Calu3 (cell line): ENCODE results near the gene UBB. TPM values are rescaled to one million over a fixed set of nuclear protein-coding genes. Genes with fewer than 3 reads are reported as not detected.
A peak's percentile ranks its signal among the peaks of the same experiment; 100 is the strongest.

Experiments used
- BruUV-seq: library from RNA; stranded (reverse); fragments of 400-500 nt; replicated peaks from 2 replicates; lab custom pipeline; 2021; lab: Mats Ljungman, UMichigan
- CTCF ChIA-PET: fragments of 300-600 bp; sonication (Branson Sonifier 250); formaldehyde crosslinking; loops from one replicate; lab custom pipeline; 2022; ENCODE audit warnings: antibody characterized with exemption; lab: Charles Lee
- DNase-seq: peaks from one replicate; pipeline ENCODE4 v3.0.0; 2022
- H3K27ac Mint-ChIP-seq: one replicate; pipeline ENCODE4 v1.8.0; 2022; ENCODE audit warnings: mixed read lengths; ENCODE audit not compliant: unreplicated experiment
- H3K27me3 Mint-ChIP-seq: one replicate; pipeline ENCODE4 v1.8.0; 2022; ENCODE audit warnings: mixed read lengths; ENCODE audit not compliant: unreplicated experiment
- H3K36me3 Mint-ChIP-seq: one replicate; pipeline ENCODE4 v1.8.0; 2022; ENCODE audit warnings: mild to moderate bottlenecking, moderate library complexity, mixed read lengths; ENCODE audit not compliant: insufficient read depth, unreplicated experiment
- H3K4me1 Mint-ChIP-seq: one replicate; pipeline ENCODE4 v1.8.0; 2022; ENCODE audit warnings: mild to moderate bottlenecking, low read depth, mixed read lengths; ENCODE audit not compliant: unreplicated experiment
- H3K4me3 Mint-ChIP-seq: one replicate; pipeline ENCODE4 v1.8.0; 2022; ENCODE audit warnings: mild to moderate bottlenecking, low read depth, moderate library complexity, mixed read lengths; ENCODE audit not compliant: unreplicated experiment
- H3K9me3 Mint-ChIP-seq: one replicate; pipeline ENCODE4 v1.8.0; 2022; ENCODE audit warnings: low read depth, mixed read lengths; ENCODE audit not compliant: unreplicated experiment
- intact Hi-C: fragments of 100-400 bp; cut with micrococcal nuclease; formaldehyde crosslinking; loops from one replicate; pipeline ENCODE4 v1.10.0; 2022; ENCODE audit not compliant: unreplicated experiment
- total RNA-seq: library from RNA; stranded (reverse); gene quantifications from 2 replicates; pipeline ENCODE4 v1.2.3, GENCODE V29; 2022
- TF ChIP-seq, protein P1 (sequence below): fragments of 200-600 bp; IDR thresholded peaks from one replicate; pipeline ENCODE4 v1.8.0; 2022; ENCODE audit warnings: antibody characterized with exemption; ENCODE audit not compliant: unreplicated experiment

UBB gene
- total RNA-seq, 1 experiment from 2014 or later: 1,004 TPM

DNA sequence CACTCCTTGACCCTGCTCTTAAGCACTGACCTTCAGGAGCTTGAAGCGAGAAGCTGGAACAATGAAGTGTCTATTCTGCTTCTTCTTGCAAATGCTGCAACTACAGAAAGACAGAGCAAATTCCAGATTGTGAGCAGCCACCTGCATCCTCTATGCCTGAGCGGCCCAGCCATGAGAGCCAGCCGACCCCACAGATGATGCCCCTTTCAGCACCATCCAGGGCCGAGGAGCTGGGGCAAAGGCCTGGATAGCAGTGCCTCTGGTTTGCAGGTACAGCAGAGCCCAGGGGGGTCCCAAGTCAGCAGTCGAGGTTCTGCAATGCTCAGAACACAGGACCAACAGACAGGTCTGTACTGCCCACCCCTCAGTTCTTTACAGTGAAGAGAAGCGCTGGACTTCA is 32.3 kb upstream of the UBB start:
- Mint-ChIP-seq H3K4me3 (no peak overlapping the region), H3K36me3 (peaks cover 20% of the 10 kb centered on the region), H3K4me1 (no peaks in the 10 kb centered on the region), H3K27me3 (no peaks in the 10 kb centered on the region), H3K27ac (no peak overlapping the region), H3K9me3 (no peaks in the 10 kb centered on the region)
- intact Hi-C loops: no loop called here
- BruUV-seq: no TSS peak
- TF ChIP-seq, protein P1, sequence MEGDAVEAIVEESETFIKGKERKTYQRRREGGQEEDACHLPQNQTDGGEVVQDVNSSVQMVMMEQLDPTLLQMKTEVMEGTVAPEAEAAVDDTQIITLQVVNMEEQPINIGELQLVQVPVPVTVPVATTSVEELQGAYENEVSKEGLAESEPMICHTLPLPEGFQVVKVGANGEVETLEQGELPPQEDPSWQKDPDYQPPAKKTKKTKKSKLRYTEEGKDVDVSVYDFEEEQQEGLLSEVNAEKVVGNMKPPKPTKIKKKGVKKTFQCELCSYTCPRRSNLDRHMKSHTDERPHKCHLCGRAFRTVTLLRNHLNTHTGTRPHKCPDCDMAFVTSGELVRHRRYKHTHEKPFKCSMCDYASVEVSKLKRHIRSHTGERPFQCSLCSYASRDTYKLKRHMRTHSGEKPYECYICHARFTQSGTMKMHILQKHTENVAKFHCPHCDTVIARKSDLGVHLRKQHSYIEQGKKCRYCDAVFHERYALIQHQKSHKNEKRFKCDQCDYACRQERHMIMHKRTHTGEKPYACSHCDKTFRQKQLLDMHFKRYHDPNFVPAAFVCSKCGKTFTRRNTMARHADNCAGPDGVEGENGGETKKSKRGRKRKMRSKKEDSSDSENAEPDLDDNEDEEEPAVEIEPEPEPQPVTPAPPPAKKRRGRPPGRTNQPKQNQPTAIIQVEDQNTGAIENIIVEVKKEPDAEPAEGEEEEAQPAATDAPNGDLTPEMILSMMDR: no peak
- CTCF ChIA-PET: no interaction called here
- no peak for DNase-seq

DNA sequence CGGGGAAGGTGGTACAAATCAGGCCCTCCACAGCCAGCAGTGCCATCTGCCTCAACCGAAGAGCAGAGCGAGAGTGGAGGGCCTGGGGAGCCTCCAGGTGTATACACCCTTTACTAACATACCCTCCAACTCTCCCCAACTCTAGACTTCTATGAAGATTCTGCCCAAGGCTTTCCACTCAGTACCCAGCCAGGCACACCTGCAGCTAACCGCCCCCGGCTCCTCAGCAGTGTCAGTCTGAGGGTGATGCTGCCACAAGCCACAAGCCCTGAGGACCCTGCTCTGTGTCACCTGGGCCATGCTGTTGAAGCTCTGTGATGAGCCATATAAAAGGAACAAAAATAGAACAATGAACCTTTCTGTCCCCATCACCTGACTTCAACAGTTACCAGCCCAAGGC is 31.5 kb upstream of the UBB start:
- no peaks in the 10 kb centered on the region for H3K4me1 Mint-ChIP-seq
- no peak overlapping the region for H3K4me3 Mint-ChIP-seq
- DNase-seq: no peak
- no TSS peak for BruUV-seq
- TF ChIP-seq, protein P1: no peak
- no peaks in the 10 kb centered on the region for H3K9me3 Mint-ChIP-seq
- no peaks in the 10 kb centered on the region for H3K27me3 Mint-ChIP-seq
- CTCF ChIA-PET: no interaction called here
- no peak overlapping the region for H3K27ac Mint-ChIP-seq
- intact Hi-C loops: no loop called here
- H3K36me3 Mint-ChIP-seq: peaks cover 23% of the 10 kb centered on the region

DNA sequence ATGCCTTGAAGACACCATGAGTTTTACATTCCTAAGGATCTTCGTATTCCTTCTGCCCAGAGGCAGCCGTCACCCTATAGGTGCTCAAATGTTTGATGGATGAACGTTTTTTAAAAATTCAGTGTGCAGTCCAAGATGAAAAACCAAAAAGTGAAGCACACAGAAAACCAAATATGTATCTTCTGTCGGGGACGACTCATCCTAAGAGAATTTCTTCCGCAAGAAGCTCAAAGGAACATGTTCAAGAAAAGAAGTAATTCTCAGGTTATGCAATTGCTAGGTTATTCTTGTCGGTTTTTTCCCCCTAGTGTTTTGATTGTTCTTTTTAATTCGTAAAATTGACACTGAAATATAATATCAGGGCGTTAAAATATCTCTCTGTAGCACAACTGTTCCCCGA is 29.1 kb upstream of the UBB start:
- Mint-ChIP-seq H3K27ac (no peak overlapping the region), H3K4me3 (peak overlapping the region; percentile 80), H3K27me3 (no peaks in the 10 kb centered on the region), H3K4me1 (no peaks in the 10 kb centered on the region), H3K36me3 (peaks cover 23% of the 10 kb centered on the region), H3K9me3 (no peaks in the 10 kb centered on the region)
- BruUV-seq: no TSS peak
- TF ChIP-seq, protein P1: no peak
- CTCF ChIA-PET: interaction anchor here (0.9 to 2.4 kb wide), 2 partner anchors 12 to 66 kb away, joined by 3 to 11 read pairs; no protein-coding TSS in a partner anchor
- intact Hi-C loops: loop anchor here (5.0 kb wide), 1 partner anchor 65 kb away; no protein-coding TSS in a partner anchor
- DNase-seq: no peak

DNA sequence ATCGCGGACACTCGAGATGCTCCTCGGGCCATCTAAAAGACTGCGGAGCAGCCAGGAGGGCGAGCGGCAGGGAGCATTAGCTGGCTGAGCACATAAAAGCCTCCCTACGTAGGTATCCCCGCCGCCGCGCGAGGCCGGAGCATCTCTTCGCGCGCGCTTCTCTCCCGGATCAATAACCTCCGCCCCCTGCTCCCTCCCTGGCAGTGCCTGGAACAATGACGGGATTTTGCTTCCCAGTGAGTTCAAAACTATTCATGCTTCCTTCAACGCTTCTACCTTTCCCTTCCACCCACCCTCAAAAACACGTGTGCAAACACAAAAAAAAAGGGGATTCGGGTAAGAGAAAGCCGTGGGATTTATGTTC is 28.6 kb upstream of the UBB start:
- DNase-seq: peak; percentile 56
- no TSS peak for BruUV-seq
- Mint-ChIP-seq H3K9me3 (no peaks in the 10 kb centered on the region), H3K27ac (no peak overlapping the region), H3K4me1 (no peaks in the 10 kb centered on the region), H3K27me3 (no peaks in the 10 kb centered on the region), H3K36me3 (peaks cover 23% of the 10 kb centered on the region), H3K4me3 (peak overlapping the region; percentile 80)
- intact Hi-C loops: loop anchor here (5.0 kb wide), 1 partner anchor 65 kb away; no protein-coding TSS in a partner anchor
- CTCF ChIA-PET: interaction anchor here (0.9 to 2.4 kb wide), 2 partner anchors 11 to 67 kb away, joined by 3 to 11 read pairs; no protein-coding TSS in a partner anchor
- TF ChIP-seq, protein P1: no peak
